Left forelimb (tissue), 1 donor: ENCODE results near the gene CGN.
A peak's percentile ranks its signal among the peaks of the same experiment; 100 is the strongest.

Experiments used
- DNase-seq: peaks from one replicate; pipeline ENCODE4 v3.0.0-alpha.2; 2018; ENCODE audit warnings: low spot score

The CGN gene

GRCh38 chr1:151510957-151511635, at the start of gene CGN:
Gene CGN (plus strand): TSS chr1:151511387. CDS start chr1:151518520, 7,133 bp downstream.
- DNase-seq, result peak; percentile 88

GRCh38 chr1:151461694-151462093, 49.5 kb upstream of the CGN start:
- DNase-seq, result no peak

DNA sequence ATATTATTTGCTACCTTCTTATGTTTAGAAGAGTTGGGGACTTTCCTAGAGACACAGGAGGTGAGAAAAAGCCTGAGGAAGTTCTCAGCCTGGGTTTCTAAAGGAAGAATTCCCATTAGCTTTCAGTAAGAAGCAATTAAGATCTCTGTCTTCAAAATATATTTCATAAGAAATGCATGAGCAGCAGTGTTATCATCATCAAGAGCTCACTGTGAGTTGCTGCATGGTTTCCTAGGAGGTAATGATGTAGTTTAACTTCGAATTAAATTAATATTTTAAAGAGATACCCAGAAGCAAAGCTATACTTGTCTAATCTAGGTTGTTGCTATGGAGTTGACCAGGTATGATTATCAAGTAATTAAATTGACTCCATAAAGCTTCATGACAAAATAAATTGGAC, 46.2 kb upstream of the CGN start:
- no peak for DNase-seq

- peak; percentile 74 for DNase-seq
Measured at GRCh38 chr1:151472856-151473731, 38.1 kb upstream of the CGN start.

- DNase-seq, result no peak
Measured at GRCh38 chr1:151474745-151475144, 36.4 kb upstream of the CGN start.

- DNase-seq, result no peak
Measured at GRCh38 chr1:151475175-151475574, 36.0 kb upstream of the CGN start.

GRCh38 chr1:151476083-151476482, 35.1 kb upstream of the CGN start:
- DNase-seq, result no peak

GRCh38 chr1:151477066-151477465, 34.1 kb upstream of the CGN start:
- no peak for DNase-seq

GRCh38 chr1:151478140-151478812, 32.9 kb upstream of the CGN start:
- no peak for DNase-seq

- no peak for DNase-seq
Measured at GRCh38 chr1:151478923-151479322, 32.3 kb upstream of the CGN start.

DNA sequence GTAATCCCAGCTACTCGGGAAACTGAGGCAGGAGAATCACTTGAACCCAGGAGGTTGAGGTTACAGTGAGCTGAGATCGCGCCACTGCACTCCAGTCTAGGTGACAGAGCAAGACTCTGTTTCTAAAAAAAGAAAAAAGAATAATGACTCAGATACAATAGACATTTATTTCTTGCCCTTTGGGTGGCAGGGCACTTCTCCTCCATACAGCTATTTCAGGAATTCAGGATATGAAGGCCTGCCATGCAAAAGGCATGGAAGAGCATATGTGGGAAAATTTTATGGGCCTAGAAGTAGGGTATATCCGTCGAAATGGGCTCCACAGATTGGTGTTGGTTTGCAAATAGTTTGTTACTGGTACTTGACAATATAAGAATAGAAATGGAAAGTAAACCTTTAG, 31.7 kb upstream of the CGN start:
- DNase-seq, result no peak

DNA sequence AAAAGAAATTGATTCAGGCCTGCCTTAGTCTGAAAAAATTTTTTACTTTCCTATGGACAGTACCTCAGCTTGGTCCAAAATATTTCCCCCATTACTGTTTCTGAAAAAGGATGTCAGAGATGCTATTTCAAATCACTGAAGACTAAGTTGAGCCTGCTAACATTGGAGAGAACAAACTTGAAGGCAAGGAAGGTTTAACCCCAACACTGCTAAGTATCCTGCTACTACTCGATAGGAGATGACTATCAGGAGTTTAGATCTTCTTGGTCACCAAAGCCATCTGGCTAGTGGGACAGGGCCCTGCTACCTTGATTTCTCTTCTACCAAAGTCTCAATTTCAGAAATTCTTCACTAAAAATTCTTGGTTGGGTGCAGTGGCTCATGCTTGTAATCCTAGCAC, 29.2 kb upstream of the CGN start:
- DNase-seq, result no peak

GRCh38 chr1:151485685-151486255, 25.4 kb upstream of the CGN start:
- no peak for DNase-seq

DNA sequence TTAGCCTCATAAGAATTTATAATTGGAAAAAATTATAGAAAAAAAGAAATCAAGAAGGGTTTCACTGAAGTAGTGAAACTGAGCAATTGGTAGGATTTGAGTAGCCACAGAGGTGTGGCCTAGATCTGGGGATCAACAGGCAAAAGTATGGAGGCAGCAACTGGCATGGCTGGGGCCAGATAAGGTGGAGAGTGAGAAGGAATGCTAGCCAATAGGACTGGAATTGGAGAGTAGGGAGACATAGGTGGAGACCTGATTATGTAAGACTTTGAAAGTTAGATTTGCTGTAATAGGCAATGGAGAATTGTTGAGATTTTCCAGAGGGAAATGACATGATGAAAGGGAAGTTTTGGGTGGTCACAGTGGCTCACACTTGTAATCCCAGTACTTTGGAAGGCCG, 24.6 kb upstream of the CGN start:
- DNase-seq, result no peak

DNA sequence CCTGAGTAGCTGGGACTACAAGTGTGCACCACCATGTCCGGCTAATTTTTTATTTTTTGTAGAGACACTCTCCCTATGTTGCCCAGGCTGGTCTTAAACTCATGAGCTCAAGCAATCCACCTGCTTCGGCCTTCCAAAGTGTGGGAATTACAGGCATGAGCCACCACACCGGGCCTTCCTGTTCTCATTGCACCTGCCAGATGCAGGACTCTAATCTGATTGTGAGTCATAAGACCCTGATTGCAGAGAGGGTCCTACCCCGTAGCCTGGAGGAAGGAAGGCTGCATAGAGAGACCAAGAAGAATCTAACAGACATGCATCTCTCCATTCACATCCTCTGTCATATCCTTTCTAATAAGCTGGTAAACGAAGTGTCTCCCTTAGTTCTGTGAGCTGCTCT, 19.5 kb upstream of the CGN start:
- no peak for DNase-seq

DNA sequence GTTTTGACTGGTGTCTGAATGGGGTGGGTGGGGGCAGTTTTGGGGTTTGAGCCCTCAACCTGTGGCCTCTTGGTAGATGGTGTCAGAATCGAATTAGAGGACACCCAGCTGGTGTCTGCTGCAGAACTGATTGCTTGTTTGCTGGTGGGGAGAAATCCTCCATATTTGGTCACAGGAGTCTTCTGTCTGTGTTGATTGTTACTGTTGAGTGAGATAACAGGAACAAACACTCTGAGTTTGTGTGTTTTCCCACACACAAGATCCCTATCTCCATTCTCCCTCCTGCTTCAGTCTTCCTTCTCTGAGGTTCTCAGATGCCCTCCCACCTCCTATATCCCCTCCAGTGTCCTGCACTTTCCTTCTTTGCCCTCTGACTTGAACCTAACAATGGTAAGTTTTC, 19.1 kb upstream of the CGN start:
- no peak for DNase-seq

DNA sequence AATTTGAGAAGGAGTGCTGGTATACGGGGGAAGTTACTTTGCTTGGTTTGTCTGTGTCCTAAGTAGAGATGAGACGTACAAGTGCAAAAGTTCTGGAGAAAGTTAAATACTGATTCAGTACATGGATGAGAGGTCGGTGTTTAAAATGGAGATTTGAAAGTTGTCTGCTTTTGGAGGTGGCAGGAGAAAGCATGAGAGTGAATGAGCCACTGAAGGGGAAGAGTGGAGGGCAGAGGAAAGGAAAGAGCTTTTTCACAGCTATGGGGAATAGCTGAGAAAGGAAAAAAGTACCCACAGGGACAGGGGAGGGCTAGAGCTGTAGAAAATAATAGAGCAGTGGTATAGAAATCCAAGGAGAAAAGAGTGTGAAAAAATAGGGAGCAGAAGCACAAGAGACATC, 18.1 kb upstream of the CGN start:
- no peak for DNase-seq

DNA sequence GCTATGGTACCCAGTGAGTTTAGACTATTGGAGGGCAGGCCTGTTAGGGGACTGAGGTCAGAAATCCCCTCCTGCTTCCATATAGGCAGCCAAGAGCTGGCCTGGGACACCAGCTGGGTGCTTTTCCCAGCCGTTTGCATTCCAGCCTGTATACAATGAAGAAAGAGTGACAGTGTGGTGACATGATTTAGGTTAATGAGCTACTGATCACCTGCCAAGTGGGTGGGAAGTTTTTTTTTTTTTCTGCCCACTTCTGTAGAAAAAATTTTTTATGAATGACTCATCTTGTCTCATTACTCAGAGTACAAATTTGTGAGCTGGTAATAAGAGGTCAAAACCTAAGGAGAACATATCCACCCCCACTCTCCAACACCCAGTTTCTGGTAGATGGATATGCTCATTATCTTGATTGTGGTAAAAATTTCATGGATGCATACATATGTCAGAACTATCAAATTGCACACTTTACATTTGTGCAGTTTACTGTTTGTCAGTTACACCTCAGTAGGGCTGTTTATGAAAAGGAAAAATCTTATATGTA, 16.4 kb upstream of the CGN start:
- no peak for DNase-seq

DNA sequence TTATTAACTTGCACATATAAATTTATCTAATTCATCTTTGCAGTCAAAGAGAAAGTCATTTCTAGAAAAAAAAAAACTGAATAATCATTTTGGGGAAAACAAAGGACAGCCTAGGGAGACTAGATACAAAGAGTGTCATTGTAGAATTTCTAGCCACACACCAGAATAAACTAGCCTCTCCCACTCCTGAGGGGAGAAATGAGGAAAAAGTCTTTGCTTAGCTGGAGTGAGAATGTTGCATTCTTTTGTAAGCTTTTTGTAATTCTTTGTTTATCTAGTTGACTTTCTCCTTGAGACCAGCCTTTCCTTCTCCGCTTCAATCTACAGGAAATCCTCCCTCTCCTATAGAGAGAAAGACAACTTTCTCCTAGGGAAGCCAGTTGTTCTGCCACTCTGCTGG, 15.9 kb upstream of the CGN start:
- DNase-seq, result no peak

- DNase-seq, result no peak
Measured at GRCh38 chr1:151499365-151499764, 11.8 kb upstream of the CGN start.

DNA sequence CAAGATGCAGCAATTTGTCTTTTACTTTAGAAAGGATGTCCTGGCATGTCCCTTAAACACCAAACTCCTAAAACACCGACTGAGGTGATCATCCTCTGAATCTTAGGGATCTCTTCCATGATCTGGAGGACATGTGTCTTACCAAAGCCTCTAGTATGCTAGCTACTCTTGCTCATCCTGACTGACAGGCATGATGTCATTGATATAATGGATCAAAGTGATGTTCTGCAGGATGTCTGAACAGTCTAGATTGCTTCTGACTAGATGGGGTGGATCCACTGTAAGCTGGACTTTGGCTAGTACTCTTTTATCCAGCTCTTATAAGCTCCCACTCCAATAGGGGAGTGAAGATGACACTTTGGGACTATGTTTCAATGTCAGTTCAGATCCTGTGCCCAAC, 11.3 kb upstream of the CGN start:
- no peak for DNase-seq

DNA sequence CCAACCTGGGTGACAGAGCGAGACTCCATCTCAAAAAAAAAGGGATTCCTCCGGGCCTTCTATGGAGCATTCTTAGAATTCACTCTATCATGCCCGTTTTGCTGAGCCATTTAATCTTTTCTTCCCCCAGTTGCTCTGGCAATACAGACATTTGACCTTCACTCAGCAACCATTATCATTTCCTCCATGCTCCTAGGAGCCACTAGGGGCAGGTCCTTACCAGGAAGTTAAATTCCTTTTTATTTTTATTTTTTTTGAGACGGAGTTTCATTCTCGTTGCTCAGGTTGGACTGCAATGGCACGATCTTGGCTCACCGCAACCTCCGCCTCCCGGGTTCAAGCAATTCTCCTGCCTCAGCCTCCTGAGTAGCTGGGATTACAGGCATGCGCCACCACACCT, 9.7 kb upstream of the CGN start:
- DNase-seq, result no peak
